Mesendoderm (in vitro differentiated cells): ENCODE measurements around the gene LCTL. TPM values are rescaled to one million over a fixed set of nuclear protein-coding genes. Genes with fewer than 3 reads are reported as not detected.
A peak's percentile ranks its signal among the peaks of the same experiment; 100 is the strongest.

ENCODE experiments used
- DNase-seq: peaks from one replicate; pipeline ENCODE4 v3.0.0; 2013
- H2AK5ac ChIP-seq: 2 replicates; pipeline ENCODE4 v1.6.1; 2013; ENCODE audit warnings: low read length, inconsistent platforms
- H2BK120ac ChIP-seq: 2 replicates; pipeline ENCODE4 v1.6.1; 2013; ENCODE audit warnings: low read depth, mild to moderate bottlenecking, low read length, moderate library complexity, mixed read lengths
- H2BK15ac ChIP-seq: replicated peaks from 2 replicates; pipeline ENCODE4 v1.6.1; 2013; ENCODE audit warnings: low read depth, mild to moderate bottlenecking, moderate library complexity
- H2BK5ac ChIP-seq: 2 replicates; pipeline ENCODE4 v1.6.1; 2013; ENCODE audit warnings: low read length, inconsistent platforms
- H3K18ac ChIP-seq: 2 replicates; pipeline ENCODE4 v1.6.1; 2013; ENCODE audit warnings: mild to moderate bottlenecking, low read length, mixed read lengths
- H3K23ac ChIP-seq: one replicate; pipeline ENCODE4 v1.6.1; 2013; ENCODE audit warnings: low read length
- H3K27ac ChIP-seq: 2 replicates; pipeline ENCODE4 v1.5.1; 2013; ENCODE audit warnings: low read depth, mild to moderate bottlenecking, inconsistent platforms, low read length, moderate library complexity
- H3K27me3 ChIP-seq: 2 replicates; pipeline ENCODE4 v1.6.1; 2013; ENCODE audit warnings: low read length, control low read depth, mild to moderate bottlenecking, inconsistent platforms; ENCODE audit not compliant: insufficient read depth, poor library complexity
- H3K36me3 ChIP-seq: 2 replicates; pipeline ENCODE4 v1.6.1; 2013; ENCODE audit warnings: low read length, inconsistent platforms; ENCODE audit not compliant: control insufficient read depth, insufficient read depth
- H3K4ac ChIP-seq: one replicate; pipeline ENCODE4 v1.6.1; 2013; ENCODE audit warnings: low read depth, mild to moderate bottlenecking, low read length, moderate library complexity
- H3K4me1 ChIP-seq: 2 replicates; pipeline ENCODE4 v1.6.1; 2013; ENCODE audit warnings: low read depth, low read length, inconsistent platforms; ENCODE audit not compliant: control insufficient read depth
- H3K4me2 ChIP-seq: 2 replicates; pipeline ENCODE4 v1.6.1; 2013; ENCODE audit warnings: low read length
- H3K4me3 ChIP-seq: 2 replicates; pipeline ENCODE4 v1.5.1; 2013; ENCODE audit warnings: mild to moderate bottlenecking, low read length
- H3K56ac ChIP-seq: one replicate; pipeline ENCODE4 v1.6.1; 2013; ENCODE audit warnings: low read length
- H3K79me1 ChIP-seq: 2 replicates; pipeline ENCODE4 v1.6.1; 2013; ENCODE audit warnings: low read length, inconsistent platforms
- H3K79me2 ChIP-seq: 2 replicates; pipeline ENCODE4 v1.6.1; 2013; ENCODE audit warnings: mild to moderate bottlenecking, low read length; ENCODE audit not compliant: control insufficient read depth, insufficient read depth
- H3K9ac ChIP-seq: 2 replicates; pipeline ENCODE4 v1.6.1; 2013; ENCODE audit warnings: low read length, inconsistent platforms
- H4K5ac ChIP-seq: one replicate; pipeline ENCODE4 v1.6.1; 2013; ENCODE audit warnings: low read length
- H4K8ac ChIP-seq: one replicate; pipeline ENCODE4 v1.6.1; 2013; ENCODE audit warnings: low read depth, mild to moderate bottlenecking, control low read depth, low read length, moderate library complexity
- WGBS: extraction: QIAGEN DNeasy Blood & Tissue Kit; methylation state at CpG from one replicate; pipeline ENCODE4 v1.1.7; 2013; ENCODE audit warnings: low lambda C conversion rate, missing lambda C conversion rate; ENCODE audit not compliant: insufficient coverage; ENCODE audit errors: extremely low coverage; 5-methylcytosine and 5-hydroxymethylcytosine counted together
- polyA plus RNA-seq, 2 experiments: library from polyadenylated mRNA; stranded (reverse); fragments of 200-250 nt; gene quantifications; one replicate each; pipeline ENCODE4 v1.2.3, GENCODE V29; 2013

The LCTL gene, protein sequence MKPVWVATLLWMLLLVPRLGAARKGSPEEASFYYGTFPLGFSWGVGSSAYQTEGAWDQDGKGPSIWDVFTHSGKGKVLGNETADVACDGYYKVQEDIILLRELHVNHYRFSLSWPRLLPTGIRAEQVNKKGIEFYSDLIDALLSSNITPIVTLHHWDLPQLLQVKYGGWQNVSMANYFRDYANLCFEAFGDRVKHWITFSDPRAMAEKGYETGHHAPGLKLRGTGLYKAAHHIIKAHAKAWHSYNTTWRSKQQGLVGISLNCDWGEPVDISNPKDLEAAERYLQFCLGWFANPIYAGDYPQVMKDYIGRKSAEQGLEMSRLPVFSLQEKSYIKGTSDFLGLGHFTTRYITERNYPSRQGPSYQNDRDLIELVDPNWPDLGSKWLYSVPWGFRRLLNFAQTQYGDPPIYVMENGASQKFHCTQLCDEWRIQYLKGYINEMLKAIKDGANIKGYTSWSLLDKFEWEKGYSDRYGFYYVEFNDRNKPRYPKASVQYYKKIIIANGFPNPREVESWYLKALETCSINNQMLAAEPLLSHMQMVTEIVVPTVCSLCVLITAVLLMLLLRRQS
- 1.5 TPM for polyA plus RNA-seq (2013, experiment 1 of 2)
- polyA plus RNA-seq (2013, experiment 2 of 2) = 1.7 TPM

DNA sequence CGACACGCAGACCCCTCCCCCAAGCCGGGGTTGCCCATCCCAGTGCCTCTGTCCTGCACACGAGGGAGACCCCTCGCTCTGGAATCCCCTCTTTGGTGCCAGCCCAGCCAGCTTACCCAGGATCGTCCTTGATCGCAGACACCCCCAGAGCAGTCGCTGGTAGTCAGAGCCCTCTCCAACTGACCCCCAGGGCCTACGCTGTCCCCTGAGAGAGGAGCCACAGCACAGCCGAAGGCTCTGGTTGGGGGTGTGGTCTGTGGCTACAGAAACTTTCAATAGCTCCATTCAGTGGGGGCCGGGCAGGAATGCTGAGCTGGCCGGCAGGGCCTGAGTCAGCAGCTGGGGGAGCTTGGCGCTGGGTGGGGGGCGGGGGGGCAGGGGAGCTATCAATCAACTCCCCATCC is at the start of gene LCTL:
LCTL (minus strand) TSS at position 258 of the 404 bp plus-strand sequence. CDS start 633 bp downstream, outside the sequence.
- H3K4ac ChIP-seq = no peak within 1 kb of the TSS
- H3K18ac ChIP-seq = peak within 1 kb of the TSS; percentile 69
- no peak within 1 kb of the TSS for H2AK5ac ChIP-seq
- H4K8ac ChIP-seq = no peak within 1 kb of the TSS
- H2BK15ac ChIP-seq = no peak within 1 kb of the TSS
- H2BK120ac ChIP-seq = no peak within 1 kb of the TSS
- H3K79me1 ChIP-seq = no peaks in the 10 kb centered on the region
- no peak within 1 kb of the TSS for H3K4me3 ChIP-seq
- no peak within 1 kb of the TSS for H3K4me2 ChIP-seq
- no peaks in the 10 kb centered on the region for H3K36me3 ChIP-seq
- H3K23ac ChIP-seq = no peak within 1 kb of the TSS
- H3K56ac ChIP-seq = peak within 1 kb of the TSS; percentile 68
- H3K4me1 ChIP-seq = no peaks in the 10 kb centered on the region
- no peaks in the 10 kb centered on the region for H3K79me2 ChIP-seq
- H3K9ac ChIP-seq = peak within 1 kb of the TSS; percentile 31
- no peak within 1 kb of the TSS for H2BK5ac ChIP-seq
- no peak within 1 kb of the TSS for H3K27ac ChIP-seq
- H3K27me3 ChIP-seq = no peaks in the 10 kb centered on the region
- no peak within 1 kb of the TSS for H4K5ac ChIP-seq
- WGBS = no CpG with 5 or more reads among the region's 14 CpGs
- peak; percentile 81 for DNase-seq

DNA sequence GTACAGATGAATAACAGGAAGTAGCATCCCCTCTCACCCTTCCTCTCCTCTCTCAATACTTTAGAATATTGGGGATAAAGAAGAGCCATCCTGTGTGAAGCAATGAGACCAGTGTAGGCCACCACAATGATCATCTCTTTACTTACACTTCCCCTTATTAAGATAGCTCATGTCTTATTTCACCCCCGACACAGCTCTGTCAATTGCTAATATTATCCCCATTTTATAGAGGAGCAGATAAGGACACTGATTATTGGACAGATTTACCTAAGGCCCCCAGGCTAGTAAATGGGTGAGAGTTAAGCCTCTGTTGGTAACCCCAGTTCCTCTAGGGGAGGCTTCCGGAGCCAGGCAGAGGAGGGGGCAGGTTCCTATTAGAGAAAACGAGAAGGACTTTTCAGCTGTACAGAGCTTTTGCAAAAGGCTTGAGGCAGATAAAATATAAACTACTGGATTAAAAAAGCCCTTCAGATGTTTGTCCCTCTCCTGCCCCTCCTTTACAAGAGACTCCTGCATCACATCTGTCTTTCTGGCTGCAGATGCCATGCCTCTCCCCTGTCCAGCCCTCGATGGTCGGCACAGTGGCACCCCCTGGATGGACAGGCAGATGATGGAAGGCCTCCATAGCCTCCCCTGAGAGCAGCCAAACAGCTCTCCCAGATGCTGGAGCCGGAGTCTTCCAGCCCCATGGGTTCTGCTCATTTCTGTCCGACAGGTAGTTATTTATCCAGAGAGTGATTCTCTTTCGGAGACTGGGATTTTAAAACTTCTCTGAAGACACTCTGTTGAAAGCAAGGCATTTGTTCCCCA is 49.4 kb upstream of the LCTL start:
- H4K5ac ChIP-seq = no peak overlapping the region
- H3K36me3 ChIP-seq = no peaks in the 10 kb centered on the region
- H3K18ac ChIP-seq = no peak overlapping the region
- no peak overlapping the region for H2BK15ac ChIP-seq
- no peak for DNase-seq
- no peak overlapping the region for H3K56ac ChIP-seq
- H3K4ac ChIP-seq = no peak overlapping the region
- no peak overlapping the region for H2AK5ac ChIP-seq
- no peaks in the 10 kb centered on the region for H3K79me1 ChIP-seq
- no peak overlapping the region for H2BK5ac ChIP-seq
- no peak overlapping the region for H3K4me2 ChIP-seq
- no peak overlapping the region for H4K8ac ChIP-seq
- no CpG with 5 or more reads among the region's 8 CpGs for WGBS
- H3K79me2 ChIP-seq = no peaks in the 10 kb centered on the region
- H3K9ac ChIP-seq = no peak overlapping the region
- no peak overlapping the region for H3K4me3 ChIP-seq
- H3K23ac ChIP-seq = no peak overlapping the region
- no peak overlapping the region for H2BK120ac ChIP-seq
- no peaks in the 10 kb centered on the region for H3K27me3 ChIP-seq
- no peak overlapping the region for H3K27ac ChIP-seq
- H3K4me1 ChIP-seq = peaks cover 2% of the 10 kb centered on the region

DNA sequence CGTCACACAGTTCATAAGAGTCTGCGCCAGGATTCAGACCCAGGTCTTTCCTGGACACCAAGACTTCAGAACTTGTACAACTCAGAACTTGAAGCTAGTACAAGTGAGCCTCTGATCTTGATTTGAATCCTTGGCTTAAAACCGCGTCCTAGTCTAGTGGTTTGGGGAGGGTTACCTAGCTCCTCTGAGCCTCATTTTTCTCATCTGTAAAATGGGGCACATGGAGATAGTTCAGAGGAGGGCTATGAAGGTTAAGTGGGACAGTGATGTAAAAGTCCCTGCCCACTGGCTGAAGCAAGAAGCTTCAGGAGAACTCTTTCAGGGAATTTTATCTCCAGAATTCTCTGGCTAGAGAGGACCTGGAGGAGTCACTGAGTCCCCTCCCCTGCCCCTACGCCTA is 48.7 kb upstream of the LCTL start:
- Histone ChIP-seq H3K9ac (no peak overlapping the region), H3K27ac (no peak overlapping the region), H4K8ac (no peak overlapping the region), H3K36me3 (no peaks in the 10 kb centered on the region), H3K56ac (no peak overlapping the region), H3K4me3 (no peak overlapping the region), H3K23ac (no peak overlapping the region), H3K18ac (no peak overlapping the region), H3K79me1 (no peaks in the 10 kb centered on the region), H4K5ac (no peak overlapping the region), H2BK15ac (no peak overlapping the region), H3K4ac (no peak overlapping the region), H3K27me3 (no peaks in the 10 kb centered on the region), H3K4me2 (no peak overlapping the region), H2BK5ac (no peak overlapping the region), H2BK120ac (no peak overlapping the region), H3K4me1 (peaks cover 2% of the 10 kb centered on the region), H3K79me2 (no peaks in the 10 kb centered on the region), H2AK5ac (no peak overlapping the region)
- WGBS = no CpG with 5 or more reads among the region's 5 CpGs
- no peak for DNase-seq

DNA sequence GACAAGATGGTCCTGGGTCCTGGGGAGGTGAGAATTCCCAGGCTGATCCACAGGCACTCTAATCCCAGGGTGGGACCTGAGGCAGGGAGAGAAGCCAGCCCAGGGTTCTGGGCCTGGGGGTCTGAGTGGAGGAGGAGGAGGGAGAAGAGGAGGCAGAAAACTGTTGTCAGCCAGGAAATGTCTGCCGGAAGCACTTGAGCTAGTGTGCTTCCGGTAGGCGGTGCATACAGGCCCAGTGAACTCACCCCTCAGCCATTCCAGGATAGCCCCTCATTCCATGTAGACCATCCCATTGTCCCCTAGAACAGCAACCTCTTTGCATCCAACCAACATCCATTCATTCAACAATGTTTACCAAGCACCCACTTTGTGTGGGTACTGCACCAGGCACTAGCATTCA is 47.9 kb upstream of the LCTL start:
- Histone ChIP-seq H3K56ac (no peak overlapping the region), H3K4me2 (no peak overlapping the region), H3K23ac (no peak overlapping the region), H3K36me3 (no peaks in the 10 kb centered on the region), H4K5ac (no peak overlapping the region), H3K4me3 (no peak overlapping the region), H3K79me1 (no peaks in the 10 kb centered on the region), H2BK5ac (no peak overlapping the region), H4K8ac (no peak overlapping the region), H2BK15ac (no peak overlapping the region), H3K27me3 (no peaks in the 10 kb centered on the region), H3K18ac (no peak overlapping the region), H3K4me1 (peaks cover 2% of the 10 kb centered on the region), H3K9ac (no peak overlapping the region), H2AK5ac (peak overlapping the region; percentile 2), H3K27ac (no peak overlapping the region), H3K79me2 (no peaks in the 10 kb centered on the region), H2BK120ac (no peak overlapping the region), H3K4ac (no peak overlapping the region)
- no peak for DNase-seq
- WGBS = no CpG with 5 or more reads among the region's 3 CpGs

DNA sequence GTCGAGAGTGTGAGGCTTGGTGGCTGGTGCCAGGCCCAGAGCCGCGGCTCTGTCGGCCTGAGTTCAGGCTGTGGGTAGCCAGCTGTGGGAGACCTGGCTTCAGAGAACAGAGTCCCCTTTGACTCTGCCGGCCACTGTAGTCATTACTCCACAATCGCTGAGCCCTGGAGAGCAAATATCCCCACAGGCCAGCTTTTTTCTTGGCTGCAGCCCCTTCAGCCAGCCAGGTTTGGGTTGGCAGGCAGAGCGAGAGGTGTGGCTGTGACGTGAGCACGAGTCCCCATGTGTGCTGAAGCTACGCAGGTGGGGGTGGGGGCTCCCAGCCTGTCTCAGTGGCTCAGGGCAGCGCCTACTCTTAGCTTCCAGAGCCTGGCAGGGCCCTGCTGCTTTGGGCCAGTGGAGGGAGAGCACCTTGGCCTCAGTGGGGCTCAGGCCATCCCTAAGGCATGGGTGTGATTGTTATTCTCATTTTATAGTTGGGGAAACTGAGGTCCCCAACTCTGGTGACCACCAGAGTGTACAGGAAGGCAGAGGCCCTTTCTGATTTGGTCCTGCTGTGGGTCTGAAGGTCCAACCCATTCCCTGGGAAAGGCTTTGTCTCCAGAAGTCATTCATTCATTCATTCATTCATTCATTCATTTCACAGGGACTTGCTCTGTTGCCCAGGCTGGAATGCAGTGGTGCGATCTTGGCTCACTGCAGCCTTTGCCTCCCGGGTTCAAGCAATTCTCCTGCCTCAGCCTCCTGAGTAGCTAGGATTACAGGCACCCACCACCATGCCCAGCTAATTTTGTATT is 45.7 kb upstream of the LCTL start:
- no peaks in the 10 kb centered on the region for H3K36me3 ChIP-seq

More for the DNA sequence above, 45.7 kb upstream of the LCTL start:
- no CpG with 5 or more reads among the region's 13 CpGs for WGBS
- no peak overlapping the region for H3K9ac ChIP-seq
- no peak overlapping the region for H3K27ac ChIP-seq
- no peak overlapping the region for H4K8ac ChIP-seq
- no peak overlapping the region for H2BK15ac ChIP-seq
- H3K56ac ChIP-seq = peak overlapping the region; percentile 44
- no peaks in the 10 kb centered on the region for H3K79me2 ChIP-seq
- no peak overlapping the region for H3K4ac ChIP-seq
- H2AK5ac ChIP-seq = no peak overlapping the region
- H3K4me3 ChIP-seq = no peak overlapping the region
- no peaks in the 10 kb centered on the region for H3K79me1 ChIP-seq
- H3K27me3 ChIP-seq = no peaks in the 10 kb centered on the region
- no peaks in the 10 kb centered on the region for H3K4me1 ChIP-seq
- no peak overlapping the region for H2BK120ac ChIP-seq
- no peak overlapping the region for H4K5ac ChIP-seq
- no peak overlapping the region for H2BK5ac ChIP-seq
- DNase-seq = no peak
- no peak overlapping the region for H3K4me2 ChIP-seq
- no peak overlapping the region for H3K23ac ChIP-seq
- H3K18ac ChIP-seq = no peak overlapping the region
